Measurements from ENCODE around the gene KBTBD12.

GRCh38 chr3:127915937-127916493 is 983 bp downstream of the KBTBD12 start:
- TF ChIP-seq CTCF (IDR thresholded peaks at IDR 0.05; ENCODE audit: low read depth, low read length): no peak
- no peak for TF ChIP-seq POLR2A (IDR thresholded peaks at IDR 0.05; ENCODE audit: extremely low read depth, insufficient read length)

All from NB4 (cell line).